Activated CD4-positive, alpha-beta T cell treated with anti-CD3 and anti-CD28 coated beads, Interleukin-10, Interleukin-2, amounts not matched to agents 100 ng/mL and 50 ng/mL, durations not matched to agents 16 hours and 8 hours (primary cell): ENCODE measurements around the gene ZNF593.

Experiments used
- DNase-seq: peaks from one replicate; pipeline ENCODE4 v3.0.0-alpha.2; 2020

Gene ZNF593

DNA sequence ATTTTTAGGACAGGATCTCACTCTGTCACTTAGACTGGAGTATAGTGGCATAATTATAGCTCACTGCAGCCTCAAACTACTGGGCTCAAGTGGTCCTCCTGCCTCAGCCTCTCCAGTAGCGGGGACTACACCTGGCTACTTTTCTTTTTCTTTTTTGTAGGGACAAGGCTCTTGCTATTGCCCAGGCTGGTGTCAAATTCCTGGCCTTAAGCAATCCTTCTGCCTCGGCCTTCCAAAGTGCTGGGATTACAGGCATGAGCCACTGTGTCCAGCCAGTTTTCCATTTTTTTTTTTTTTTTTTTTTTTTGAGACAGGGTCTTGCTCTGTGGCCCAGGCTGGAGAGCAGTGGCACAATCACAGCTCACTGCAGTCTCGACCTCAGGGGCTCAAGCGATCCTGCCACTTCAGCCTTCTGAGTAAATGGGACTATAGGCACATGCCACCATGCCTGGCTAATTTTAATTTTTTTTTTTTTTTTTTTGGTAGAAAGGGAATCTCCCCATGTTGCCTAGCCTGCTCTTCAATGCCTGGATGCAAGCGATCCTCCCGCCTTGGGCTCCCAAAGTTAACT lies 43.7 kb downstream of the ZNF593 start:
- DNase-seq = no peak

- DNase-seq = no peak
Observed at GRCh38 chr1:26215246-26215645, 45.5 kb downstream of the ZNF593 start.

DNA sequence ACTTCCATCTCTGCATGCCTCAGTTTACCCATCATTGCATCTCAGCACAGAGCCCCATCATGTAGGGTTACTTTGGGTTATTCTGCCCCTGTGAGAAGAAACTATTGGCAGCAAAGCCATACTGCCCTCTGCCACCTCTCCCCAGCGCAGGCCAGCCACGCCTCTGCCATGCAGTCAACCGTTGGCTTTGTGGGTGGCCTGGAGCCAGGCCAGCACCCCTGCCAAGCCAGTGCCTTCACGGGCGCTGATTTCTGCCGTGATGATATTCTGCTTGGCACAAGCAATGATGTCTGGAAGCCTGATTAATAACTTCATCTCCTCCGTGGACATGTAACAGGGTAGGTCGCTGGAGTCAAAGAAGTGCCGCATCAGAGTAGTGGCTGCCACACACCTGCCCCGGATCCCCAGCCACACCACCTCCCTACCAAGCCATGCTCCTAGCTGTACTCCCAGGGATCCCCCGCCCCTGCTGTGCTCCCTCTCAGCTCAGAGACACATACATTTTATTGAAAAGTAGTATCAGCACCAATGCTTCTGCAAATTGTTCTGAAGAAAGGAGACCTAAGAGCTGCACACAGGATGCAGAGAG lies 49.3 kb downstream of the ZNF593 start:
- no peak for DNase-seq
